GOT3 (cell line): ENCODE results near the gene NAALADL2.
"Not testable (repeated sequence)": the region's sequence is repeated elsewhere in the genome, so short reads cannot be mapped to it uniquely, and the experiment has no call there.

Source experiments
- DNase-seq: peaks from one replicate; lab custom pipeline; 2025; ENCODE audit warnings: mixed read lengths; lab: John Stamatoyannopoulos, UW

The NAALADL2 gene

DNA sequence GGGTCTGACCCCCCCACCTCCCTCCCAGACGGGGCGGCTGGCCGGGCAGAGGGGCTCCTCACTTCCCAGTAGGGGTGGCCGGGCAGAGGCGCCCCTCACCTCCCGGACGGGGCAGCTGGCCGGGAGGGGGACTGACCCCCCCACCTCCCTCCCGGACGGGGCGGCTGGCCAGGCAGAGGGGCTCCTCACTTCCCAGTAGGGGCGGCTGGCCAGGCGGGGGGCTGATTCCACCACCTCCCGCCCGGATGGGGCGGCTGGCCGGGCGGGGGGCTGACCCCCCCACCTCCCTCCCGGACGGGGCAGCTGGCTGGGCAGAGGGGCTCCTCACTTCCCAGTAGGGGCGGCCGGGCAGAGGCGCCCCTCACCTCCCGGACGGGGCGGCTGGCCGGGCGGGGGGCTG, 272.7 kb downstream of the NAALADL2 start:
- not testable (repeated sequence) for DNase-seq

- not testable (repeated sequence) for DNase-seq
Measured at GRCh38 chr3:175132706-175133105, 273.6 kb downstream of the NAALADL2 start.

DNA sequence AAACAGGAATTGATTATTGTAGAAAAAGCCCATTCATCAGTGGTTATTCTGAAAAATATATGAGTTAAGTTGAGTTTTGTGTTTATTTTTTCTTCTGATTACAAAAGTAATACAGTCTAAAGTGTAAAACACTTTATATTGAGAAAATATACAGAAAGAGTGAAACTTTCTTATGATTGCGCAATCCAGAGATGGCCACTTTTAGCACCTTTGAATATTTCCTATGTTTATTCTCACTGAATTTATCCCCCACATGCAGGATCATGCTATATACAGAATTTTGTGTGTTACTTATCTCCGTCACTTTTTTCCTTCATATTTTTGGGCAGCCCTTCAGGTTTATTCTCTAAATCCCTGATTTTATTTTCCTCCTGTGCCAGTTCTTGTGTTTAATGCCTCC, 285.2 kb downstream of the NAALADL2 start:
- no peak for DNase-seq

DNA sequence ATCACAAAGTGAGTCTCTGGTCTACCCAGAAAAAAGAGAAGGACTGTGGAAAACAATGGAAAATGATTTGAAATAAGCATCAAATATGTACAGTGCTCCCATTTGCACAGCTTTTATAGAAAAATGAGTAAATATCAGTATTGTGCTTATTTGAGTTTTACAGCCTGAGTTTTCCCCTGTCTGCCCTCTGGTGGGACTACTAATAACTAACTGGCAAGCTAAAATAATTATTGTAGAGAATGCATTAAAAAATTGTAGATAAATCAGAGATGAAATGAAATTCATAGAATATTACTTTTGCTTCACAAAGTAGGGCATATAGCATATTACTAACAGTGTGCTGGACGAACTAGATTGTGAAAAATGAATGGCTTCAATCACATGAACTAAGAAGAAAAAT, 287.1 kb downstream of the NAALADL2 start:
- DNase-seq = no peak

- DNase-seq = no peak
Measured at GRCh38 chr3:175149675-175150074, 290.5 kb downstream of the NAALADL2 start.

GRCh38 chr3:175150812-175151401, 291.8 kb downstream of the NAALADL2 start:
- DNase-seq = no peak

GRCh38 chr3:175153595-175153994, 294.5 kb downstream of the NAALADL2 start:
- no peak for DNase-seq

DNA sequence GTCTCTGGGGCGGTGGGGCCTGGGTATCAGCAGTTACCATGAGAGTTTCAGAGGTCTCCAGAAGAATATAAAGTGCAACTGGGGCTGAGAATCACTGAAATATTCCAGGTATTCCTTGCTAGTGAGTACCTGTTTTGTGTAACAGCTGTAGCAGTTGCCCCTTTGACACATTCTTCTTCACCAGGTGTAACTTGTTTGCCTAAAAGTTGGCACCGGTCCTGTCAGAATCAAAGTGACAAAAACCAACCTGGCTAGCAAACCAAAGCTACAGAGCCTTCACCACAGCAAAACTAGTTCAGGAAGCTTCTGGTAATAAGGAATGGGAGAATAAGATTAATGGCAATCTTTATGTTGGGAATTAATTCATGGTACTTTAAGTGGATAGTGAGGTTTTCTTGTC, 296.0 kb downstream of the NAALADL2 start:
- DNase-seq = no peak

DNA sequence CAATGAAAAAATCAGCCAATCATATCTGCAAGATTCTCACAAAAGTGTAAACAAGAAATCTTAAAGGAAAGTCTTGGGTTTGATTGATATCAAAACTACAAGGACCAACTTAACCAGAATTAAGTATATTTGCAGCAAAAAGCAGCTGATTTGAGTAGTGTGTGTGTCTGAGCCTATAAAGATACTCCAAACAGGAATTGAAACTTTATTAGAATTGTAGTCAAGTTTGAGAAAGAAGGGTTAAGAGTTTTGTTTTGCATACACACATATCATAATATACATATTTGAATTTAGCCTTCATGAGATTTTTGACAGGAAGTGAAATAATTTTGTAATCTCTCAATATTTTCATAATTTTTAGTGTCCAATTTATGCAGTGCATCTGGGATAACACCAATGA, 300.1 kb downstream of the NAALADL2 start:
- DNase-seq = no peak

GRCh38 chr3:175161291-175161690, 302.2 kb downstream of the NAALADL2 start:
- no peak for DNase-seq

GRCh38 chr3:175163686-175164085, 304.6 kb downstream of the NAALADL2 start:
- DNase-seq = no peak

DNA sequence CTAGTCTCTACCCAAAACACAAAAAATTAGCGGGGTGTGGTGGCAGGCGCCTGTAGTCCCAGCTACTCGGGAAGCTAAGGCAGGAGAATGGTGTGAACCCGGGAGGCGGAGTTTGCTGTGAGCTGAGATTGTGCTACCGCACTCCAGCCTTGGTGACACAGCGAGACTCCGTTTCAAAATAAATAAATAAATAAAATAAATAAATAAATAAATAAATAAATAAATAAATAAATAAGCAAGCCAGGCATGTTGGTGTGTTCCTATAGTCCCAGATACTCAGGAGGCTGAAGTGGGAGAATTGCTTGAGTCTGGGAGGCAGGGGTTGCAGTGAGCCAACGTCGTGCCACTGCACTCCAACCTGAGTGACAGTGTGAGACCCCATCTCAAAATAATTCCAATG, 314.0 kb downstream of the NAALADL2 start:
- DNase-seq = not testable (repeated sequence)

- no peak for DNase-seq
Measured at GRCh38 chr3:175176556-175176955, 317.4 kb downstream of the NAALADL2 start.

DNA sequence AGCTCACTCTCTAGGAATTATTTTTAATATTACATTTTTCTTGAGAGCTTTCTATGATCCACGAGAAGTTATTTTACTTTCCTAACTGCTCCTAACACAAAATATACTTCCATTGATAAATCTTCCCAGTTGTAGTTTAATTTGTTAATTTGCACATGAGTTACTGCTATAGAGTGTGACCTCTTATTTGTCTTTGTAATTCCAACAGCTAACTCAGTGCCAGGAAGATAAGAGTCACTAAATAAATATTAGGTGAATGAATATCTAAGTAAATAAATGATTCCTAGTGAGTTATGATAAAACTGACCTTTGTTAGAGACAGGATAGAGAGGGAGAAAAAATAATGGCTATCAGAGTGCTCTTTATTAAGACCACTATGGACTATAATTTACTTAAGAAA, 319.9 kb downstream of the NAALADL2 start:
- DNase-seq = no peak

- no peak for DNase-seq
Measured at GRCh38 chr3:175184392-175184791, 325.3 kb downstream of the NAALADL2 start.

DNA sequence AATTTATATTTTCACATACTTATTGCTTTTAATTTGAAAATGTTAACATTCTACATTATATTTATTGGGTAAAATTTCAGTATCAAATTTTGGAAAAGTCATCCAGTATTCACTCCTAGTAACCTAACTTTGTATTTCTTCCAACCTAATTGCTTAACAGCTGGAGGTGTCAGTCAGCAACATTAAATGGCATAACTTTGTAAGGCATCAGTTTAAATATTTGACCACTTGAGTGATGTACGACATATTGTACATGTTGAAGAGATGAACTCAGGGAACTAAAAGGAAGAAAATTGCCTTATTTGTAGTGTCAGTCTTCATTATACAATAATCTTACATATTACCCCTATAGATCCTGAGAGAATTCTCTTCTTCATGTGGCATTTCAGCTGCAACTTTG, 326.8 kb downstream of the NAALADL2 start:
- no peak for DNase-seq

GRCh38 chr3:175186511-175186910, 327.4 kb downstream of the NAALADL2 start:
- DNase-seq = no peak

- no peak for DNase-seq
Measured at GRCh38 chr3:175187586-175187985, 328.5 kb downstream of the NAALADL2 start.

DNA sequence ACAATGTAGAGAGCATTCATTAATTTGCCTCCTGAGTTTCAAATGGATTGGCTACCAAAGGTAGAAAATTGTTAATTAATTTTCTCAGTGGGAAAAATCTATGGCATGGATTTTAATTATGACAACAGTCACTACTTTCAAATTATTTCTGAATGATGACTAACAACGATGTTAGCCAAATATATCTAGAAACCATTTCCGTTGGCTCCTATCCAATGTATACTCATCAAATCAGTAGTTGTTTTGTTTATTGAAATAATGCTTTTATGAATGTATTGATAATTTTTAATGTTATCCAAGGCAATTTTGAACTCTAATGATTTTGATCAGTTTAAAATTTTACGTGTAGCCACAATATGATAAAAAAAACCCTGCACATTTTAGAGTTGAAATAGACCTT, 333.4 kb downstream of the NAALADL2 start:
- no peak for DNase-seq

DNA sequence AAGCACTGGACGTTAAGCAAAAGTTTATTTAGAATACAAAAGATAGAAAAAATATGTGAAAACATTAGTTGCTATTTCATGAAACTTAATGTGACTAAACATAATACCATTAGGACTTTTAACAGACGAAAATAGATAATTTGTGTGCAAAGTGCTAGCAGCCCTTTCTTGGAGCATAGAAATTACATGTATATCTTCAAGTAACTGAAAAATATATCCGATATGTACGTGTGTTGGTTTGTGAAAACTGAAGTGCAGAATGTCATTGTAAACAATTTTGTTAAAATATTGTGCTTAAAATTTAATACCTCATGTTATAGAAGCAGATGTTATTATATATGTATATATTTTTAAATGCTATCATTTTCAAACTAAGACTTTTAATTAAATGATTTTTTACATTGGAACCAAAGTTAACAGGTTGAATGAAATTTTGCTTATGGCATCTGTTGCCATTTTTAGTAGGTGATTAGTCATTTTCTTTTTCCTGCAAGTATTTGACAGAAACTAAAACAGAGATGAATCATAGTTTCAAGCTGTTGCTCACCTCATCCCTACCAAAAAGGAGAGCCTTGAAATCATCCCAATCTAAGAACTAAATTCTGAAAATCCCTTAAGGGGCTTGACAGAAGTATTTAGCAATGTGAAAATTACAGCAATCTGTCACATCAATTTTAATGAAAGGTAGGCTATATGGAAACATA, 334.8 kb downstream of the NAALADL2 start:
- DNase-seq = no peak

DNA sequence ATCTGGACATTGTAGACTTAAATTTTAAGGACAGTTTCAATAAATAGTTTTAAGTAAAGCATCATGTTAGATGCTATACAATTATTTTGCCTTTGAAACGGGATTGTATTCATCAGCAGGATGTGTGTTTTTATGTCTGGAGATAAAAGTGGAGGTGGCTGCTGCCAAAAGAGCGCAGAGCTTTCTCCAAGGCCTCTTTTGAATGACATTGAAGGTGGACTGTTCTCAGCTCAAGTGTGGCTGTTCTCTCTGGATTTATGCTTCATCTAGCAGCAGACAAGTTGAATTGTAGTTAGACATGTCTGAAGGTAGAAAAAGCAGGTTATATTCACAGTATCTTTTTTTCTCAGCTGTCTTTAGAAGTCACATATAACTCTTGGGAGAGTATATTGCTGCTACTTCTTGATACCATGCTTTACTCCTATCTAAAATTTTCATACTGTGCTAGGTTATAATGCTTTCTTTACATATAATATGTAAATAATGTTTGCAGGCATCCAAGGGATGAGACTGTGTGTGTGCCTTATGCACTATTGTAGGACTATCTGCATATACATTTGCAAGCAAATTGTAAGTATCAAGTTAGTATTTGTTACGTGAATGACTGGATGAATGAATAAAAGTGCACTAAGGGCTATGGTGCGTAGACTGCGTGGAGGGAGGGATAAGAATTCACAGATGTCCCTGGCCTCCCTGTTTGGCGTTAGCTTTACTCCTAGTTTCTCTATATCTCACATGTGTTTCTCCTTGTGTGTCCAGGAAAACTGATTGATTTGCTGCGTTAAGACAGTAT, 340.1 kb downstream of the NAALADL2 start:
- no peak for DNase-seq

GRCh38 chr3:175199961-175200360, 340.8 kb downstream of the NAALADL2 start:
- no peak for DNase-seq
